ENCODE results near the gene NPIPB8.
"Not testable (repeated sequence)": the region's sequence is repeated elsewhere in the genome, so short reads cannot be mapped to it uniquely, and the experiment has no call there.

GRCh38 chr16:28636093-28636823 lies 1.6 kb upstream of the NPIPB8 start:
- TF ChIP-seq CTCF (IDR thresholded peaks at IDR 0.05; ENCODE audit: poor library complexity, severe bottlenecking); EZH2 (IDR thresholded peaks at IDR 0.05; ENCODE audit: borderline replicate concordance, insufficient read depth, low read length, poor library complexity, severe bottlenecking); MXI1 (conservative IDR thresholded peaks at IDR 0.05; ENCODE audit: poor library complexity, severe bottlenecking); TAF1 (IDR thresholded peaks at IDR 0.05; ENCODE audit: low read depth); RAD21 (conservative IDR thresholded peaks at IDR 0.05); SMC3 (conservative IDR thresholded peaks at IDR 0.05; ENCODE audit: poor library complexity): not testable (repeated sequence)
